Caco-2 (cell line): ENCODE results near the gene SYT1. TPM values are rescaled to one million over a fixed set of nuclear protein-coding genes. Genes with fewer than 3 reads are reported as not detected.
"Not testable (repeated sequence)": the region's sequence is repeated elsewhere in the genome, so short reads cannot be mapped to it uniquely, and the experiment has no call there.

ENCODE experiments used
- BruUV-seq: library from RNA; stranded (reverse); fragments of 400-500 nt; replicated peaks from 2 replicates; lab custom pipeline; 2021; lab: Mats Ljungman, UMichigan
- CTCF ChIA-PET: fragments of 300-600 bp; sonication (Branson Sonifier 250); formaldehyde crosslinking; loops from one replicate; lab custom pipeline; 2022; ENCODE audit warnings: antibody characterized with exemption; lab: Charles Lee
- POLR2A ChIA-PET: fragments of 300-600 bp; sonication (Branson Sonifier 250); formaldehyde crosslinking; loops from one replicate; lab custom pipeline; 2022; ENCODE audit warnings: antibody characterized with exemption; lab: Charles Lee
- DNase-seq, 2 experiments: peaks; one replicate each; pipeline versions ENCODE4 v3.0.0 to v3.0.0-alpha.2; 2020 to 2022
- H3K27me3 ChIP-seq: replicated peaks from 2 replicates; pipeline ENCODE4 v1.6.0; 2011; ENCODE audit warnings: low read length; ENCODE audit not compliant: control insufficient read depth, insufficient read depth
- H3K36me3 ChIP-seq: 2 replicates; pipeline ENCODE4 v1.5.1; 2011; ENCODE audit warnings: low read length; ENCODE audit not compliant: control insufficient read depth, insufficient read depth
- H3K4me1 ChIP-seq: fragments of 250-450 bp; sonication (Bioruptor Pico); 2 replicates; pipeline ENCODE4 v1.5.1; 2020; ENCODE audit warnings: mild to moderate bottlenecking
- H3K4me3 ChIP-seq: 2 replicates; pipeline ENCODE4 v1.5.1; 2011; ENCODE audit warnings: low read depth, mild to moderate bottlenecking, control low read depth, low read length
- H3K9me3 ChIP-seq: fragments of 250-450 bp; sonication (Bioruptor Pico); 2 replicates; pipeline ENCODE4 v1.5.1; 2020; ENCODE audit warnings: mild to moderate bottlenecking, moderate library complexity
- H3K27ac Mint-ChIP-seq: one replicate; pipeline ENCODE4 v1.8.0; 2022; ENCODE audit warnings: mixed read lengths; ENCODE audit not compliant: unreplicated experiment
- H3K27me3 Mint-ChIP-seq: one replicate; pipeline ENCODE4 v1.8.0; 2022; ENCODE audit warnings: mixed read lengths; ENCODE audit not compliant: insufficient read depth, unreplicated experiment
- H3K36me3 Mint-ChIP-seq: one replicate; pipeline ENCODE4 v1.8.0; 2022; ENCODE audit warnings: mild to moderate bottlenecking, mixed read lengths; ENCODE audit not compliant: insufficient read depth, unreplicated experiment
- H3K4me1 Mint-ChIP-seq: one replicate; pipeline ENCODE4 v1.8.0; 2022; ENCODE audit warnings: low read depth, mixed read lengths; ENCODE audit not compliant: unreplicated experiment
- H3K4me3 Mint-ChIP-seq: one replicate; pipeline ENCODE4 v1.8.0; 2022; ENCODE audit warnings: mild to moderate bottlenecking, moderate library complexity, mixed read lengths; ENCODE audit not compliant: unreplicated experiment
- H3K9me3 Mint-ChIP-seq: one replicate; pipeline ENCODE4 v1.8.0; 2022; ENCODE audit warnings: mixed read lengths; ENCODE audit not compliant: unreplicated experiment
- CTCF ChIP-seq, 2 experiments: fragments of 200-600 bp in 1 of 2; IDR thresholded peaks; 1 replicate in 1 of 2; 2 replicates in 1 of 2; pipeline versions ENCODE4 v1.5.1 to v1.8.0; 2011 to 2022; ENCODE audit warnings: antibody characterized with exemption in 1 of 2, control low read depth in 1 of 2, inconsistent platforms in 1 of 2, low read depth in 1 of 2, low read length in 1 of 2, mild to moderate bottlenecking in 1 of 2, moderate library complexity in 1 of 2; ENCODE audit not compliant: insufficient read depth in 1 of 2, severe bottlenecking in 1 of 2, unreplicated experiment in 1 of 2
- intact Hi-C: fragments of 100-400 bp; cut with micrococcal nuclease; formaldehyde crosslinking; loops from one replicate; pipeline ENCODE4 v1.10.0; 2022; ENCODE audit not compliant: unreplicated experiment
- total RNA-seq: library from RNA; stranded (reverse); gene quantifications from 2 replicates; pipeline ENCODE4 v1.2.3, GENCODE V29; 2022

SYT1 gene
- total RNA-seq, 1 experiment from 2014 or later, result 0.39 TPM

- no peaks in the 10 kb centered on the region for H3K9me3 Mint-ChIP-seq
- Histone ChIP-seq H3K4me3 (no peak overlapping the region), H3K27me3 (no peaks in the 10 kb centered on the region), H3K36me3 (no peaks in the 10 kb centered on the region), H3K4me1 (peaks cover 54% of the 10 kb centered on the region), H3K9me3 (no peaks in the 10 kb centered on the region)
- ChIA-PET CTCF (no interaction called here), POLR2A (interaction anchor here (1.0 kb wide), 1 partner anchor 124 kb away, joined by 3 read pairs; no protein-coding TSS in a partner anchor)
- intact Hi-C loops, result no loop called here
- H3K27me3 Mint-ChIP-seq, result no peaks in the 10 kb centered on the region
- H3K36me3 Mint-ChIP-seq, result no peaks in the 10 kb centered on the region
- H3K4me1 Mint-ChIP-seq, result peaks cover 62% of the 10 kb centered on the region
- peak overlapping the region; percentile 94 for H3K27ac Mint-ChIP-seq
- no TSS peak for BruUV-seq
- no peak for TF ChIP-seq CTCF (IDR thresholded peaks at IDR 0.05; ENCODE audit: insufficient read depth in 1 of 2, low read depth in 1 of 2, low read length in 1 of 2, severe bottlenecking in 1 of 2, unreplicated experiment in 1 of 2)
- H3K4me3 Mint-ChIP-seq, result no peak overlapping the region
- DNase-seq, result no peak
Observed at GRCh38 chr12:79423560-79423959, 559.0 kb downstream of the SYT1 start.

GRCh38 chr12:79424109-79424721 lies 559.6 kb downstream of the SYT1 start:
- Histone ChIP-seq H3K36me3 (no peaks in the 10 kb centered on the region), H3K9me3 (no peaks in the 10 kb centered on the region), H3K4me1 (peaks cover 49% of the 10 kb centered on the region), H3K27me3 (no peaks in the 10 kb centered on the region), H3K4me3 (no peak overlapping the region)
- Mint-ChIP-seq H3K4me1 (peaks cover 56% of the 10 kb centered on the region), H3K27ac (peak overlapping the region; percentile 94), H3K27me3 (no peaks in the 10 kb centered on the region), H3K4me3 (no peak overlapping the region), H3K36me3 (no peaks in the 10 kb centered on the region), H3K9me3 (no peaks in the 10 kb centered on the region)
- CTCF ChIA-PET, result no interaction called here
- DNase-seq, result peak in 1 of 2 experiments; percentile 60
- BruUV-seq, result no TSS peak
- TF ChIP-seq CTCF (IDR thresholded peaks at IDR 0.05; ENCODE audit: insufficient read depth in 1 of 2, low read depth in 1 of 2, low read length in 1 of 2, severe bottlenecking in 1 of 2, unreplicated experiment in 1 of 2), result no peak
- POLR2A ChIA-PET, result interaction anchor here (1.0 kb wide), 1 partner anchor 123 kb away, joined by 3 read pairs; no protein-coding TSS in a partner anchor
- intact Hi-C loops, result loop anchor here (1.0 kb wide), 2 partner anchors 106 to 123 kb away; no protein-coding TSS in a partner anchor

GRCh38 chr12:79426121-79426520 lies 561.5 kb downstream of the SYT1 start:
- no peak for TF ChIP-seq CTCF (IDR thresholded peaks at IDR 0.05; ENCODE audit: insufficient read depth in 1 of 2, low read depth in 1 of 2, low read length in 1 of 2, severe bottlenecking in 1 of 2, unreplicated experiment in 1 of 2)
- Histone ChIP-seq H3K9me3 (no peaks in the 10 kb centered on the region), H3K36me3 (no peaks in the 10 kb centered on the region), H3K4me3 (no peak overlapping the region), H3K4me1 (peaks cover 33% of the 10 kb centered on the region), H3K27me3 (no peaks in the 10 kb centered on the region)
- no peak overlapping the region for H3K4me3 Mint-ChIP-seq
- intact Hi-C loops, result no loop called here
- ChIA-PET CTCF (no interaction called here), POLR2A (no interaction called here)
- peaks cover 40% of the 10 kb centered on the region for H3K4me1 Mint-ChIP-seq
- BruUV-seq, result no TSS peak
- no peaks in the 10 kb centered on the region for H3K27me3 Mint-ChIP-seq
- H3K27ac Mint-ChIP-seq, result no peak overlapping the region
- DNase-seq, result no peak
- H3K9me3 Mint-ChIP-seq, result no peaks in the 10 kb centered on the region
- no peaks in the 10 kb centered on the region for H3K36me3 Mint-ChIP-seq

GRCh38 chr12:79426744-79427143 lies 562.2 kb downstream of the SYT1 start:
- H3K27me3 Mint-ChIP-seq, H3K36me3 ChIP-seq, H3K4me3 ChIP-seq, H3K27me3 ChIP-seq, CTCF ChIA-PET, H3K4me3 Mint-ChIP-seq, POLR2A ChIA-PET, H3K36me3 Mint-ChIP-seq, intact Hi-C loops, BruUV-seq, DNase-seq, H3K9me3 Mint-ChIP-seq, H3K9me3 ChIP-seq: not testable (repeated sequence)
- H3K27ac Mint-ChIP-seq, result peak overlapping the region; percentile 67
- peaks cover 33% of the 10 kb centered on the region for H3K4me1 Mint-ChIP-seq
- H3K4me1 ChIP-seq, result peaks cover 26% of the 10 kb centered on the region
